Esophagus muscularis mucosa (tissue), 3 donors: ENCODE data around the gene CCDC89.

Experiments used
- CTCF ChIP-seq, 3 experiments: fragments of 200-600 bp in 2 of 3; fragments of 450-650 bp in 1 of 3; sonication (generic) in 2 of 3; IDR thresholded peaks; one replicate each; pipeline ENCODE4 v1.5.1; 2017 to 2019; ENCODE audit warnings: antibody characterized with exemption in 3 of 3, mild to moderate bottlenecking in 2 of 3, moderate library complexity in 1 of 3
- POLR2A ChIP-seq: fragments of 450-650 bp; IDR thresholded peaks from one replicate; pipeline ENCODE4 v1.6.1; 2017; ENCODE audit warnings: antibody characterized with exemption, moderate library complexity, mild to moderate bottlenecking, low read depth

GRCh38 chr11:85718991-85719807 lies 33.2 kb upstream of the CCDC89 start:
- TF ChIP-seq CTCF (IDR thresholded peaks at IDR 0.05): no peak
- no peak for TF ChIP-seq POLR2A
